ENCODE data around the gene TBCD. TPM values are rescaled to one million over a fixed set of nuclear protein-coding genes. Genes with fewer than 3 reads are reported as not detected.
"Not testable (repeated sequence)": the region's sequence is repeated elsewhere in the genome, so short reads cannot be mapped to it uniquely, and the experiment has no call there.

The TBCD gene
- total RNA-seq, 2 donors from 2014 or later, result 55.0 to 55.5 TPM

GRCh38 chr17:82948957-82949356, 197.1 kb downstream of the TBCD start:
- Histone ChIP-seq H3K36me3 (peaks cover 9% of the 10 kb centered on the region), H3K9me3 (peaks cover 35% of the 10 kb centered on the region), H3K27me3 (replicated peaks; ENCODE audit: insufficient read depth) (no peaks in the 10 kb centered on the region), H3K4me3 (no peak overlapping the region), H3K4me1 (ENCODE audit: control insufficient read depth in 1 of 2, low read depth in 2 of 2) (no peaks in the 10 kb centered on the region), H3K27ac (no peak overlapping the region)
- ATAC-seq (ENCODE audit: insufficient number of reproducible peaks, low FRiP score, low read depth) (no peak), DNase-seq (ENCODE audit: low spot score) (no peak)
- TF ChIP-seq, protein P1, sequence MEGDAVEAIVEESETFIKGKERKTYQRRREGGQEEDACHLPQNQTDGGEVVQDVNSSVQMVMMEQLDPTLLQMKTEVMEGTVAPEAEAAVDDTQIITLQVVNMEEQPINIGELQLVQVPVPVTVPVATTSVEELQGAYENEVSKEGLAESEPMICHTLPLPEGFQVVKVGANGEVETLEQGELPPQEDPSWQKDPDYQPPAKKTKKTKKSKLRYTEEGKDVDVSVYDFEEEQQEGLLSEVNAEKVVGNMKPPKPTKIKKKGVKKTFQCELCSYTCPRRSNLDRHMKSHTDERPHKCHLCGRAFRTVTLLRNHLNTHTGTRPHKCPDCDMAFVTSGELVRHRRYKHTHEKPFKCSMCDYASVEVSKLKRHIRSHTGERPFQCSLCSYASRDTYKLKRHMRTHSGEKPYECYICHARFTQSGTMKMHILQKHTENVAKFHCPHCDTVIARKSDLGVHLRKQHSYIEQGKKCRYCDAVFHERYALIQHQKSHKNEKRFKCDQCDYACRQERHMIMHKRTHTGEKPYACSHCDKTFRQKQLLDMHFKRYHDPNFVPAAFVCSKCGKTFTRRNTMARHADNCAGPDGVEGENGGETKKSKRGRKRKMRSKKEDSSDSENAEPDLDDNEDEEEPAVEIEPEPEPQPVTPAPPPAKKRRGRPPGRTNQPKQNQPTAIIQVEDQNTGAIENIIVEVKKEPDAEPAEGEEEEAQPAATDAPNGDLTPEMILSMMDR (IDR thresholded peaks at IDR 0.05), result no peak

DNA sequence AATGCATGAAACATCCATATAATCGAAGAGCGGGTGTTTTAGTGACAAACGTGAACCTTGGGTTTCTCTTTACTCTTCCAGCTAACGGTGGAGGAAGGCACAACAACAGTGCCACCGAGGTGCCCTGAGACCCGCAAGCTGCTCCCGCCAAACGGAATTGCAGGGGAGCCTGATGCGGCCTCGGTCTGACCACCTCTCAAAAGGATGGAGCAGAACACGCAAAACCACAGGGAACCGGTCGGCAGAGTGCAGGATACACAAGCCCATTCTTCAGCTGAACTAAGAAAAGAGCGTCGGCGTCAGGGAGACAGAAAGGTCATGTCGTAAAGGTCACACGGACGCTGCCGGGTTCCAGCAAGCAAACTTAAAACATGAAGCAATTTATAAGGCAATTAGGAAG, 197.5 kb downstream of the TBCD start:
- TF ChIP-seq, protein P1 (IDR thresholded peaks at IDR 0.05), result no peak
- ATAC-seq (ENCODE audit: insufficient number of reproducible peaks, low FRiP score, low read depth), result no peak
- Histone ChIP-seq H3K27me3 (replicated peaks; ENCODE audit: insufficient read depth) (no peaks in the 10 kb centered on the region), H3K4me3 (no peak overlapping the region), H3K36me3 (peaks cover 5% of the 10 kb centered on the region), H3K9me3 (peaks cover 35% of the 10 kb centered on the region), H3K4me1 (ENCODE audit: control insufficient read depth in 1 of 2, low read depth in 2 of 2) (no peaks in the 10 kb centered on the region), H3K27ac (no peak overlapping the region)
- no peak for DNase-seq (ENCODE audit: low spot score)

GRCh38 chr17:82949984-82950383, 198.1 kb downstream of the TBCD start:
- Histone ChIP-seq H3K27ac (no peak overlapping the region), H3K27me3 (replicated peaks; ENCODE audit: insufficient read depth) (no peaks in the 10 kb centered on the region), H3K4me3 (no peak overlapping the region), H3K4me1 (ENCODE audit: control insufficient read depth in 1 of 2, low read depth in 2 of 2) (no peaks in the 10 kb centered on the region), H3K9me3 (peaks cover 35% of the 10 kb centered on the region), H3K36me3 (peaks cover under 1% of the 10 kb centered on the region)
- DNase-seq (ENCODE audit: low spot score), result no peak
- TF ChIP-seq, protein P1 (IDR thresholded peaks at IDR 0.05), result no peak
- ATAC-seq (ENCODE audit: insufficient number of reproducible peaks, low FRiP score, low read depth), result no peak

GRCh38 chr17:82950525-82951102, 198.7 kb downstream of the TBCD start:
- DNase-seq (ENCODE audit: low spot score) (no peak), ATAC-seq (ENCODE audit: insufficient number of reproducible peaks, low FRiP score, low read depth) (no peak)
- H3K4me3 ChIP-seq, result no peak overlapping the region
- no peaks in the 10 kb centered on the region for H3K4me1 ChIP-seq (ENCODE audit: control insufficient read depth in 1 of 2, low read depth in 2 of 2)
- no peaks in the 10 kb centered on the region for H3K27me3 ChIP-seq (replicated peaks; ENCODE audit: insufficient read depth)
- H3K27ac ChIP-seq, result no peak overlapping the region
- H3K36me3 ChIP-seq, result no peaks in the 10 kb centered on the region
- TF ChIP-seq, protein P1 (IDR thresholded peaks at IDR 0.05), result no peak
- H3K9me3 ChIP-seq, result peaks cover 28% of the 10 kb centered on the region

DNA sequence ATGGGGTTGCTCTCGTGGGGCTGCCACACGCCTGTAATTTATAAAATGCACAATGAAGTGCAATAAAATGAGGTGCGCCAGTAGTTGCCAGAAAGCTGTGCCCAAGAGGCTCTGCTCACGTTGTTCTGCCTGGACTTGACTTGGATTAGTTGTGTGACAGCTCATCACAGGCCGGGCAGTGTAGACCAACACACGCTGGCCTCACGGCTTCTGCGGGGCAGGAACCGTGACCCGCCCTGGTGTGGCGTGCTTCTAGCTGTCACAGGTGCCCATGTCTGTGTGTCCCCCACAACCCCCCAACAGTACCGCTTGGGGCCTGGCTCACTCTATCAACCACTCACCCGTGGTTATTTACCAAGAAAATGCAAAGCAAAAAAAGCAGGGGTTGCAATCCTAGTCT, 200.2 kb downstream of the TBCD start:
- no peak overlapping the region for H3K4me3 ChIP-seq
- no peaks in the 10 kb centered on the region for H3K4me1 ChIP-seq (ENCODE audit: control insufficient read depth in 1 of 2, low read depth in 2 of 2)
- no peak overlapping the region for H3K27ac ChIP-seq
- ATAC-seq (ENCODE audit: insufficient number of reproducible peaks, low FRiP score, low read depth) (no peak), DNase-seq (ENCODE audit: low spot score) (no peak)
- H3K27me3 ChIP-seq (replicated peaks; ENCODE audit: insufficient read depth), result no peaks in the 10 kb centered on the region
- H3K9me3 ChIP-seq, result peaks cover 23% of the 10 kb centered on the region
- TF ChIP-seq, protein P1 (IDR thresholded peaks at IDR 0.05), result no peak
- H3K36me3 ChIP-seq, result no peaks in the 10 kb centered on the region

DNA sequence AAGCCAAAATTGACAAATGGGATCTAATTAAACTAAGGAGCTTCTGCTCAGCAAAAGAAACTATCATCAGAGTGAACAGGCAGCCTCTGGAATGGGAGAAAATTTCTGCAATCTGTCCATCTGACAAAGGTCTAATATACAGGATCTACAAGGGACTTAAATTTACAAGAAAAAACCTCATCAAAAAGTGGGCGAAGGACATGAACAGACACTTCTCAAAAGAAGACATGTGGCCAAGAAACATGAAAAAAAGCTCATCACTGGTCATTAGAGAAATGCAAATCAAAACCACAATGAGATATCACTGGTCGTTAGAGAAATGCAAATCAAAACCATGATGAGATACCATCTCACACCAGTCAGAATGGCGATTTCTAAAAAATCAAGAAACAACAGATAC, 203.2 kb downstream of the TBCD start:
- peaks cover 21% of the 10 kb centered on the region for H3K9me3 ChIP-seq
- not testable (repeated sequence) for ATAC-seq (ENCODE audit: insufficient number of reproducible peaks, low FRiP score, low read depth); DNase-seq (ENCODE audit: low spot score); H3K27ac ChIP-seq; H3K4me3 ChIP-seq; H3K4me1 ChIP-seq (ENCODE audit: control insufficient read depth in 1 of 2, low read depth in 2 of 2); H3K36me3 ChIP-seq; H3K27me3 ChIP-seq (replicated peaks; ENCODE audit: insufficient read depth)

GRCh38 chr17:82955627-82956026, 203.8 kb downstream of the TBCD start:
- DNase-seq (ENCODE audit: low spot score); H3K4me1 ChIP-seq (ENCODE audit: control insufficient read depth in 1 of 2, low read depth in 2 of 2); H3K36me3 ChIP-seq; H3K27ac ChIP-seq; H3K27me3 ChIP-seq (replicated peaks; ENCODE audit: insufficient read depth); H3K4me3 ChIP-seq; ATAC-seq (ENCODE audit: insufficient number of reproducible peaks, low FRiP score, low read depth): not testable (repeated sequence)
- H3K9me3 ChIP-seq, result peaks cover 20% of the 10 kb centered on the region
